ENCODE measurements around the gene P2RX2.

P2RX2 gene

GRCh38 chr12:132660052-132660451 lies 41.5 kb downstream of the P2RX2 start:
- no peak for DNase-seq

GRCh38 chr12:132660996-132661395 lies 42.4 kb downstream of the P2RX2 start:
- DNase-seq, result no peak

GRCh38 chr12:132661972-132662371 lies 43.4 kb downstream of the P2RX2 start:
- no peak for DNase-seq

- no peak for DNase-seq
Measured at GRCh38 chr12:132662901-132663755, 44.6 kb downstream of the P2RX2 start.

- DNase-seq, result no peak
Measured at GRCh38 chr12:132664206-132665148, 45.9 kb downstream of the P2RX2 start.

- DNase-seq, result no peak
Measured at GRCh38 chr12:132665149-132665491, 46.5 kb downstream of the P2RX2 start.

- DNase-seq, result no peak
Measured at GRCh38 chr12:132665794-132666193, 47.2 kb downstream of the P2RX2 start.

GRCh38 chr12:132668191-132669088 lies 49.9 kb downstream of the P2RX2 start:
- DNase-seq, result no peak

- no peak for DNase-seq
Measured at GRCh38 chr12:132669166-132669879, 50.7 kb downstream of the P2RX2 start.
